NT2/D1 (cell line): Measurements from ENCODE around the gene ACOX1.

Source experiments
- DNase-seq: peaks from one replicate; pipeline ENCODE4 v3.0.0-alpha.2; 2011; ENCODE audit warnings: low read depth, low spot score
- H3K27me3 ChIP-seq: 2 replicates; pipeline ENCODE4 v1.6.0; 2011; ENCODE audit warnings: mild to moderate bottlenecking; ENCODE audit not compliant: insufficient read length, insufficient read depth
- H3K36me3 ChIP-seq: 2 replicates; pipeline ENCODE4 v1.6.1; 2011; ENCODE audit warnings: mild to moderate bottlenecking, low read length, mixed read lengths; ENCODE audit not compliant: insufficient read depth, insufficient read length
- H3K4me1 ChIP-seq: 2 replicates; pipeline ENCODE4 v1.5.1; 2011; ENCODE audit not compliant: insufficient read depth, insufficient read length
- H3K4me3 ChIP-seq: 2 replicates; pipeline ENCODE4 v1.5.1; 2011; ENCODE audit warnings: low read depth; ENCODE audit not compliant: insufficient read length
- H3K9ac ChIP-seq: 2 replicates; pipeline ENCODE4 v1.6.0; 2011; ENCODE audit warnings: low read depth; ENCODE audit not compliant: insufficient read length
- H3K9me3 ChIP-seq: 2 replicates; pipeline ENCODE4 v1.5.1; 2011; ENCODE audit warnings: mild to moderate bottlenecking, low read length; ENCODE audit not compliant: insufficient read depth
- SUZ12 ChIP-seq: IDR thresholded peaks from 2 replicates; pipeline ENCODE4 v1.6.1; 2011; ENCODE audit not compliant: insufficient read length, insufficient read depth; ENCODE audit errors: extremely low read depth
- YY1 ChIP-seq: IDR thresholded peaks from 2 replicates; pipeline ENCODE4 v1.6.1; 2011; ENCODE audit not compliant: insufficient read length, insufficient read depth
- ZNF274 ChIP-seq: IDR thresholded peaks from 2 replicates; pipeline ENCODE4 v1.6.1; 2011; ENCODE audit warnings: mild to moderate bottlenecking, low read depth, low read length

ACOX1 gene

GRCh38 chr17:76007850-76008165 lies 28.8 kb upstream of the ACOX1 start:
- Histone ChIP-seq H3K36me3 (peaks cover 32% of the 10 kb centered on the region), H3K4me1 (peaks cover 12% of the 10 kb centered on the region), H3K27me3 (no peaks in the 10 kb centered on the region), H3K9ac (no peak overlapping the region), H3K9me3 (no peaks in the 10 kb centered on the region), H3K4me3 (no peak overlapping the region)
- no peak for DNase-seq
- TF ChIP-seq SUZ12 (no peak), YY1 (no peak)

GRCh38 chr17:76007131-76007849 lies 28.3 kb upstream of the ACOX1 start:
- no peak for DNase-seq
- Histone ChIP-seq H3K4me1 (peaks cover 12% of the 10 kb centered on the region), H3K9me3 (no peaks in the 10 kb centered on the region), H3K9ac (no peak overlapping the region), H3K36me3 (peaks cover 34% of the 10 kb centered on the region), H3K4me3 (no peak overlapping the region), H3K27me3 (no peaks in the 10 kb centered on the region)
- no peak for TF ChIP-seq ZNF274

- Histone ChIP-seq H3K9ac (peak overlapping the region; percentile 36), H3K9me3 (no peaks in the 10 kb centered on the region), H3K36me3 (peaks cover 47% of the 10 kb centered on the region), H3K4me1 (peaks cover 12% of the 10 kb centered on the region), H3K27me3 (no peaks in the 10 kb centered on the region), H3K4me3 (no peak overlapping the region)
- peak; percentile 42 for DNase-seq
- TF ChIP-seq ZNF274, result no peak
- TF ChIP-seq YY1, result no peak
- no peak for TF ChIP-seq SUZ12
These were observed 26.5 kb upstream of the ACOX1 start for GRCh38 chr17:76005263-76006149.

GRCh38 chr17:76004750-76005262 lies 25.8 kb upstream of the ACOX1 start:
- DNase-seq, result no peak
- TF ChIP-seq YY1, result no peak
- TF ChIP-seq ZNF274, result no peak
- Histone ChIP-seq H3K4me3 (no peak overlapping the region), H3K4me1 (peaks cover 14% of the 10 kb centered on the region), H3K27me3 (no peaks in the 10 kb centered on the region), H3K9me3 (no peaks in the 10 kb centered on the region), H3K9ac (peak overlapping the region; percentile 36), H3K36me3 (peaks cover 47% of the 10 kb centered on the region)

- H3K9me3 ChIP-seq, result no peaks in the 10 kb centered on the region
- no peak for DNase-seq
- H3K27me3 ChIP-seq, result no peaks in the 10 kb centered on the region
- H3K4me3 ChIP-seq, result no peak overlapping the region
- no peak for TF ChIP-seq ZNF274
- no peak for TF ChIP-seq YY1
- no peak for TF ChIP-seq SUZ12
- peaks cover 14% of the 10 kb centered on the region for H3K4me1 ChIP-seq
- no peak overlapping the region for H3K9ac ChIP-seq
- peaks cover 47% of the 10 kb centered on the region for H3K36me3 ChIP-seq
These were observed 24.9 kb upstream of the ACOX1 start for GRCh38 chr17:76003915-76004314.

GRCh38 chr17:76002100-76002499 lies 23.1 kb upstream of the ACOX1 start:
- peaks cover 44% of the 10 kb centered on the region for H3K36me3 ChIP-seq
- no peak for TF ChIP-seq SUZ12
- DNase-seq, result no peak
- H3K9me3 ChIP-seq, result no peaks in the 10 kb centered on the region
- H3K4me1 ChIP-seq, result peaks cover 16% of the 10 kb centered on the region
- no peak overlapping the region for H3K9ac ChIP-seq
- no peak overlapping the region for H3K4me3 ChIP-seq
- no peaks in the 10 kb centered on the region for H3K27me3 ChIP-seq

- Histone ChIP-seq H3K9ac (no peak within 1 kb of the TSS), H3K9me3 (no peaks in the 10 kb centered on the region), H3K4me3 (no peak within 1 kb of the TSS)
These were observed 22.0 kb upstream of the ACOX1 start, which contains the start of gene CDK3 for GRCh38 chr17:76000755-76001521. Gene CDK3 (plus strand): TSS chr17:76000855. CDS start chr17:76001426, 571 bp downstream.

More at GRCh38 chr17:76000755-76001521, 22.0 kb upstream of the ACOX1 start, which contains the start of gene CDK3:
- DNase-seq, result no peak
- H3K27me3 ChIP-seq, result no peaks in the 10 kb centered on the region
- peaks cover 35% of the 10 kb centered on the region for H3K36me3 ChIP-seq
- TF ChIP-seq YY1, result no peak
- no peak for TF ChIP-seq ZNF274
- no peak for TF ChIP-seq SUZ12
- peaks cover 21% of the 10 kb centered on the region for H3K4me1 ChIP-seq
